GM23338 (cell line): ENCODE measurements around the gene TNNI2. TPM values are rescaled to one million over a fixed set of nuclear protein-coding genes. Genes with fewer than 3 reads are reported as not detected.

Experiments
- ATAC-seq: fragments of 200-7000 bp; cut with Tn5 transposase; 3 replicates; pipeline ENCODE4 v1.9.1; 2020
- DNase-seq: peaks from one replicate; pipeline ENCODE4 v3.0.0-alpha.2; 2015; ENCODE audit warnings: low spot score
- H2AFZ ChIP-seq: fragments of 200-600 bp; sonication (generic); 2 replicates; pipeline ENCODE4 v1.8.0; 2016; ENCODE audit warnings: antibody characterized with exemption, mild to moderate bottlenecking, moderate library complexity
- H3F3A ChIP-seq: fragments of 200-600 bp; sonication (generic); replicated peaks from 2 replicates; pipeline ENCODE4 v1.8.0; 2017; ENCODE audit warnings: antibody characterized with exemption, mixed run types, low read depth
- H3K27ac ChIP-seq: fragments of 200-600 bp; sonication (generic); 2 replicates; pipeline ENCODE4 v1.6.1; 2016; ENCODE audit warnings: low read depth
- H3K27me3 ChIP-seq: fragments of 200-600 bp; sonication (generic); 2 replicates; pipeline ENCODE4 v1.8.0; 2016; ENCODE audit warnings: mild to moderate bottlenecking, mixed run types, moderate library complexity; ENCODE audit not compliant: insufficient read depth
- H3K36me3 ChIP-seq: fragments of 200-600 bp; sonication (generic); 2 replicates; pipeline ENCODE4 v1.8.0; 2016; ENCODE audit warnings: mild to moderate bottlenecking; ENCODE audit not compliant: insufficient read depth
- H3K4me1 ChIP-seq: fragments of 200-600 bp; sonication (generic); 2 replicates; pipeline ENCODE4 v1.8.0; 2016; ENCODE audit warnings: mild to moderate bottlenecking, moderate library complexity; ENCODE audit not compliant: insufficient read depth
- H3K4me2 ChIP-seq: fragments of 200-600 bp; sonication (generic); 2 replicates; pipeline ENCODE4 v1.7.1; 2017; ENCODE audit warnings: mixed run types
- H3K4me3 ChIP-seq: fragments of 200-600 bp; sonication (generic); 2 replicates; pipeline ENCODE4 v1.6.1; 2016; ENCODE audit warnings: mixed run types
- H3K79me2 ChIP-seq: fragments of 200-600 bp; sonication (generic); replicated peaks from 2 replicates; pipeline ENCODE4 v1.8.0; 2017; ENCODE audit warnings: mild to moderate bottlenecking; ENCODE audit not compliant: insufficient read depth
- H3K9me2 ChIP-seq: fragments of 200-600 bp; sonication (generic); 2 replicates; pipeline ENCODE4 v1.8.0; 2017; ENCODE audit not compliant: insufficient read depth
- H4K20me1 ChIP-seq: fragments of 200-600 bp; sonication (generic); replicated peaks from 2 replicates; pipeline ENCODE4 v1.8.0; 2017; ENCODE audit warnings: mild to moderate bottlenecking; ENCODE audit not compliant: insufficient read depth
- H3K27ac Mint-ChIP-seq: 2 replicates; pipeline ENCODE4 v1.8.0; 2020; ENCODE audit warnings: inconsistent platforms, mild to moderate bottlenecking, moderate library complexity, mixed read lengths
- H3K27me3 Mint-ChIP-seq: 3 replicates; pipeline ENCODE4 v1.8.0; 2022; ENCODE audit warnings: low read depth, mild to moderate bottlenecking, moderate library complexity, mixed read lengths, inconsistent platforms; ENCODE audit not compliant: insufficient read depth, poor library complexity
- H3K36me3 Mint-ChIP-seq: 3 replicates; pipeline ENCODE4 v1.8.0; 2021; ENCODE audit warnings: low read depth, mild to moderate bottlenecking, inconsistent platforms, moderate library complexity, mixed read lengths
- H3K4me1 Mint-ChIP-seq: 3 replicates; pipeline ENCODE4 v1.8.0; 2020; ENCODE audit warnings: mild to moderate bottlenecking, inconsistent platforms, mixed read lengths
- H3K4me3 Mint-ChIP-seq: 3 replicates; pipeline ENCODE4 v1.8.0; 2021; ENCODE audit warnings: moderate library complexity, mild to moderate bottlenecking, inconsistent platforms, mixed read lengths
- H3K9me3 Mint-ChIP-seq: 3 replicates; pipeline ENCODE4 v1.8.0; 2020; ENCODE audit warnings: moderate library complexity, mild to moderate bottlenecking, inconsistent platforms, mixed read lengths
- CREB1 ChIP-seq: fragments of 250-450 bp; sonication (Bioruptor Pico); IDR thresholded peaks from 2 replicates; pipeline ENCODE4 v1.5.0; 2020; ENCODE audit warnings: low read depth, mild to moderate bottlenecking, moderate library complexity
- CTCF ChIP-seq, 2 experiments: fragments of 200-600 bp in 1 of 2; sonication (generic) in 1 of 2; conservative IDR thresholded peaks; 2 replicates each; pipeline versions ENCODE4 v1.5.1 to v1.6.1; 2016 to 2017; ENCODE audit warnings: antibody characterized with exemption in 2 of 2, low read depth in 2 of 2, mild to moderate bottlenecking in 2 of 2, moderate library complexity in 1 of 2
- ETS1 ChIP-seq: IDR thresholded peaks from 2 replicates; pipeline ENCODE4 v1.6.1; 2016; ENCODE audit warnings: antibody characterized with exemption
- EZH2phosphoT487 ChIP-seq: fragments of 200-600 bp; sonication (generic); IDR thresholded peaks from one replicate; pipeline ENCODE4 v1.8.1; 2018; ENCODE audit warnings: antibody characterized with exemption; ENCODE audit not compliant: unreplicated experiment
- JUNB ChIP-seq: IDR thresholded peaks from one replicate; pipeline ENCODE4 v1.6.1; 2016; ENCODE audit warnings: antibody characterized with exemption; ENCODE audit not compliant: unreplicated experiment
- NANOG ChIP-seq: IDR thresholded peaks from 2 replicates; pipeline ENCODE4 v1.6.1; 2016; ENCODE audit warnings: antibody characterized with exemption, borderline replicate concordance
- POLR2AphosphoS5 ChIP-seq: IDR thresholded peaks from 2 replicates; pipeline ENCODE4 v1.6.1; 2016; ENCODE audit warnings: antibody characterized with exemption, low read depth
- REST ChIP-seq: IDR thresholded peaks from one replicate; pipeline ENCODE4 v1.6.1; 2018; ENCODE audit warnings: antibody characterized with exemption; ENCODE audit not compliant: unreplicated experiment
- STAT1 ChIP-seq: IDR thresholded peaks from one replicate; pipeline ENCODE4 v1.6.1; 2016; ENCODE audit warnings: antibody characterized with exemption; ENCODE audit not compliant: unreplicated experiment
- ZNF331 ChIP-seq: fragments of 250-450 bp; sonication (Bioruptor Pico); IDR thresholded peaks from 2 replicates; pipeline ENCODE4 v1.5.0; 2020; ENCODE audit warnings: low read depth, mild to moderate bottlenecking, moderate library complexity
- ZNF462 ChIP-seq: fragments of 250-450 bp; sonication (Bioruptor Pico); IDR thresholded peaks from 2 replicates; pipeline ENCODE4 v1.5.0; 2020; ENCODE audit warnings: mild to moderate bottlenecking, moderate library complexity
- polyA plus RNA-seq: library from polyadenylated mRNA; unstranded; fragments of >200 nt; fragmentation: Nextera tagmentation; extraction: Ambion mirVana; gene quantifications from 2 replicates; pipeline ENCODE4 v1.2.1, GENCODE V29; 2016
- total RNA-seq: library from RNA; depleted of rRNA; stranded (reverse); fragments of >200 nt; shearing (Covaris generic); gene quantifications from 2 replicates; pipeline ENCODE4 v1.2.3, GENCODE V29; 2014

The TNNI2 gene
- total and polyA plus RNA-seq, 2 experiments from 2014 or later = not detected

- TF ChIP-seq REST (no peak), ETS1 (no peak), CTCF (conservative IDR thresholded peaks at IDR 0.05; ENCODE audit: low read depth in 2 of 2) (no peak), ZNF462 (CRISPR knock-in tag) (no peak), JUNB (no peak), EZH2phosphoT487 (no peak), POLR2AphosphoS5 (no peak), NANOG (no peak), CREB1 (CRISPR knock-in tag) (no peak), ZNF331 (no peak), STAT1 (no peak)
- H3K36me3 ChIP-seq = no peaks in the 10 kb centered on the region
- no peak overlapping the region for H3K4me2 ChIP-seq
- H3K4me3 ChIP-seq = no peak overlapping the region
- Mint-ChIP-seq H3K36me3 (no peaks in the 10 kb centered on the region), H3K9me3 (no peaks in the 10 kb centered on the region), H3K4me3 (no peak overlapping the region), H3K27me3 (peaks cover 8% of the 10 kb centered on the region), H3K4me1 (no peaks in the 10 kb centered on the region), H3K27ac (no peak overlapping the region)
- no peaks in the 10 kb centered on the region for H3K4me1 ChIP-seq
- no peaks in the 10 kb centered on the region for H4K20me1 ChIP-seq
- DNase-seq = no peak
- H3K27ac ChIP-seq = no peak overlapping the region
- H3K9me2 ChIP-seq = no peaks in the 10 kb centered on the region
- no peak for ATAC-seq
- no peaks in the 10 kb centered on the region for H3K27me3 ChIP-seq
- H2AFZ ChIP-seq = no peak overlapping the region
- no peaks in the 10 kb centered on the region for H3K79me2 ChIP-seq
- no peaks in the 10 kb centered on the region for H3F3A ChIP-seq
These were observed 48.9 kb downstream of the TNNI2 start for GRCh38 chr11:1887451-1888346.
